ENCODE data around the gene AP3S2. TPM values are rescaled to one million over a fixed set of nuclear protein-coding genes. Genes with fewer than 3 reads are reported as not detected.

Gene AP3S2
- total RNA-seq, 1 donor from 2014 or later = 39.5 TPM

- intact Hi-C loops (cut with DNase I) = no loop called here
Observed at GRCh38 chr15:89936051-89936785, 42.4 kb upstream of the AP3S2 start.

GRCh38 chr15:89932880-89933279 is 39.1 kb upstream of the AP3S2 start:
- no peaks in the 10 kb centered on the region for H3K9me3 ChIP-seq
- H3K4me1 ChIP-seq = no peaks in the 10 kb centered on the region
- no peaks in the 10 kb centered on the region for H3K27me3 ChIP-seq
- no peak for DNase-seq (ENCODE audit: extremely low spot score in 2 of 2)
- intact Hi-C loops (cut with DNase I) = no loop called here
- H3K36me3 ChIP-seq = no peaks in the 10 kb centered on the region
- TF ChIP-seq POLR2A (IDR thresholded peaks at IDR 0.05) = no peak
- no peak for TF ChIP-seq CTCF (IDR thresholded peaks at IDR 0.05)
- no peak for TF ChIP-seq POLR2AphosphoS5 (IDR thresholded peaks at IDR 0.05; ENCODE audit: insufficient read depth in 1 of 2, low read depth in 1 of 2)
- no peak overlapping the region for H3K27ac ChIP-seq
- no peak overlapping the region for H3K4me3 ChIP-seq

More at GRCh38 chr15:89936051-89936785, 42.4 kb upstream of the AP3S2 start:
- no peaks in the 10 kb centered on the region for H3K9me3 ChIP-seq
- no peak for TF ChIP-seq POLR2AphosphoS5 (IDR thresholded peaks at IDR 0.05; ENCODE audit: insufficient read depth in 1 of 2, low read depth in 1 of 2)
- no peak for TF ChIP-seq CTCF (IDR thresholded peaks at IDR 0.05)
- TF ChIP-seq POLR2A (IDR thresholded peaks at IDR 0.05) = no peak
- no peaks in the 10 kb centered on the region for H3K36me3 ChIP-seq
- no peaks in the 10 kb centered on the region for H3K4me1 ChIP-seq
- H3K4me3 ChIP-seq = no peak overlapping the region
- DNase-seq (ENCODE audit: extremely low spot score in 2 of 2) = no peak
- H3K27ac ChIP-seq = no peak overlapping the region
- no peaks in the 10 kb centered on the region for H3K27me3 ChIP-seq

GRCh38 chr15:89928421-89928820 is 34.6 kb upstream of the AP3S2 start:
- TF ChIP-seq POLR2AphosphoS5 (IDR thresholded peaks at IDR 0.05; ENCODE audit: insufficient read depth in 1 of 2, low read depth in 1 of 2) (no peak), CTCF (IDR thresholded peaks at IDR 0.05) (no peak), POLR2A (IDR thresholded peaks at IDR 0.05) (no peak)

GRCh38 chr15:89926158-89926557 is 32.4 kb upstream of the AP3S2 start:
- Histone ChIP-seq H3K36me3 (no peaks in the 10 kb centered on the region), H3K4me3 (no peak overlapping the region), H3K4me1 (no peaks in the 10 kb centered on the region), H3K27ac (no peak overlapping the region), H3K9me3 (no peaks in the 10 kb centered on the region), H3K27me3 (no peaks in the 10 kb centered on the region)
- DNase-seq (ENCODE audit: extremely low spot score in 2 of 2) = no peak
- intact Hi-C loops (cut with DNase I) = no loop called here
- TF ChIP-seq CTCF (IDR thresholded peaks at IDR 0.05) (no peak), POLR2AphosphoS5 (IDR thresholded peaks at IDR 0.05; ENCODE audit: insufficient read depth in 1 of 2, low read depth in 1 of 2) (no peak), POLR2A (IDR thresholded peaks at IDR 0.05) (no peak)

More at GRCh38 chr15:89928421-89928820, 34.6 kb upstream of the AP3S2 start:
- intact Hi-C loops (cut with DNase I) = no loop called here
- Histone ChIP-seq H3K9me3 (no peaks in the 10 kb centered on the region), H3K27me3 (no peaks in the 10 kb centered on the region), H3K27ac (no peak overlapping the region), H3K4me3 (no peak overlapping the region), H3K36me3 (no peaks in the 10 kb centered on the region), H3K4me1 (no peaks in the 10 kb centered on the region)
- no peak for DNase-seq (ENCODE audit: extremely low spot score in 2 of 2)

GRCh38 chr15:89917442-89918101 is 23.8 kb upstream of the AP3S2 start:
- DNase-seq (ENCODE audit: extremely low spot score in 2 of 2) = no peak
- no peak overlapping the region for H3K4me3 ChIP-seq
- H3K4me1 ChIP-seq = no peaks in the 10 kb centered on the region
- H3K27ac ChIP-seq = no peak overlapping the region
- H3K9me3 ChIP-seq = no peaks in the 10 kb centered on the region
- TF ChIP-seq POLR2AphosphoS5 (IDR thresholded peaks at IDR 0.05; ENCODE audit: insufficient read depth in 1 of 2, low read depth in 1 of 2) (no peak), CTCF (IDR thresholded peaks at IDR 0.05) (no peak), POLR2A (IDR thresholded peaks at IDR 0.05) (no peak)
- H3K36me3 ChIP-seq = no peaks in the 10 kb centered on the region
- intact Hi-C loops (cut with DNase I) = no loop called here
- no peaks in the 10 kb centered on the region for H3K27me3 ChIP-seq

All from vagina (tissue), 2 donors.